ENCODE measurements around the gene TRIM8. TPM values are rescaled to one million over a fixed set of nuclear protein-coding genes. Genes with fewer than 3 reads are reported as not detected.

Gene TRIM8
- total and polyA plus RNA-seq, 9 of the 15 experiments (the other 6 are each of a cell fraction or from before 2014, with no cell fraction given): 1.7 to 26.0 (median 9.1) TPM

DNA sequence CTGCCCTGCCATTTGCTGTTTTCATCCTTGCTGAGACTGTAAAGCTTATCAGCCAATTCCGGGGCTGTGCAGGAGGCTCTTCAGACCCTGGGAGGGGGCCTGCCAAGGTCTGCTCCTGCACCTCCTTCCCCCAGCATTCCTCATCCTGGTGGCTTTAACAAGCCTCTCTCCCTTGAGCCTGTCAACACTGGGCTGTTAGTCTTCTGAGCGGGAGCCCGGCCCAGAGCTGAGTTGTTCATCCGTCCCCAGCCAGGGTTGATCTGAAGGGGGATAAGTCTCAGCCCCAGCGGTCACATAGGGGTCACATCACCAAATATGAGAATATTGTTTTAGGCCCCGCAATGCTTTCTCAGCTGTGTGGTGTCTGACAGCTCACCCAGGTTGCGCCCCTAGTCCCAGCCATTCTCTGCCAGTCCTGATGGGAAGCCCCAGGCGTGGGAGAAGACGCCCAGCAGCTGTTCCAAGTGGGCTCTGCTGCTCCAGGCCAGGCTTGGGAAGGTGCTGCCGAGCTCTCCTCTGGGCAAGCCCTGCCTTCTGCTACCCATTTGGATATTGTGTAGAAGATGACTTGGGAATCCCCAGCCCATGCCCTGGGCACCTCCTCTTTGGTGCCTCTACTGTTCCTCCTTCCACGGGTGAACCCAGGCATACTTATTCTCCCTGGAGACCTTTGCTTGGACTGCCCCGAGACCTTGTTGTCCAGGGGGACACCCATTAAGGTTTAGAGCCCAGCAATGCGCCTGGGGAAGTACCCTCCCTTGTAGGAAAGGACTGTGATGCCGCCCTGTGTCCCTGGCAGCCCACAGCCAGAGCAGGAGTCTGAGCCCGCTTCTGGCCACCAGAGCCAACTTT lies 23.5 kb upstream of the TRIM8 start:
- no TSS peak for BruUV-seq (replicated peaks)
- in situ Hi-C loops (cut with MboI): loop anchor here (25.0 kb wide), 1 partner anchor 784 kb away; the partner anchor contains the start of gene KCNIP2
- no peak for FAIRE-seq

More for the DNA sequence above, 23.5 kb upstream of the TRIM8 start:
- Histone ChIP-seq H3K9me3 (replicated peaks; ENCODE audit: control insufficient read depth, insufficient read depth, low read depth, low read length) (no peaks in the 10 kb centered on the region), H3K9me1 (ENCODE audit: control insufficient read depth, insufficient read depth, low read length) (no peaks in the 10 kb centered on the region), H4K20me1 (replicated peaks; ENCODE audit: control insufficient read depth, insufficient read depth, low read length) (no peaks in the 10 kb centered on the region), H3K4me2 (ENCODE audit: insufficient read depth, low read length) (no peak overlapping the region), H2AFZ (ENCODE audit: low read depth, low read length) (no peak overlapping the region), H3K27me3 (ENCODE audit: control insufficient read depth in 2 of 2, insufficient read depth in 2 of 2, low read length in 2 of 2) (no peaks in the 10 kb centered on the region), H3K79me2 (ENCODE audit: control insufficient read depth, insufficient read depth, low read length) (no peaks in the 10 kb centered on the region), H3K36me3 (ENCODE audit: control insufficient read depth, insufficient read depth, low read length) (peaks cover 4% of the 10 kb centered on the region; the same call in 1 of the 3 replicates), H3K4me3 (no peak overlapping the region), H3K9ac (ENCODE audit: insufficient read depth in 1 of 2, low read depth in 2 of 2, low read length in 2 of 2) (peak overlapping the region in 1 of 2 experiments; percentile 78; a peak in 2 of 4 replicates), H3K4me1 (replicated peaks in 1 of 2; ENCODE audit: control insufficient read depth in 2 of 2, insufficient read depth in 2 of 2, low read length in 2 of 2) (peaks cover 2 to 26% of the 10 kb centered on the region in 2 experiments; a peak in 3 of 5 replicates), H3K27ac (ENCODE audit: extremely low read depth, low read depth, low read length) (no peak overlapping the region)
- TF ChIP-seq CHD2 (IDR thresholded peaks at IDR 0.05; ENCODE audit: low read depth, low read length): no peak
- no peak for TF ChIP-seq SRSF7 (optimal IDR thresholded peaks at IDR 0.05; ENCODE audit: low read depth, low read length)
- TF ChIP-seq, protein P1, sequence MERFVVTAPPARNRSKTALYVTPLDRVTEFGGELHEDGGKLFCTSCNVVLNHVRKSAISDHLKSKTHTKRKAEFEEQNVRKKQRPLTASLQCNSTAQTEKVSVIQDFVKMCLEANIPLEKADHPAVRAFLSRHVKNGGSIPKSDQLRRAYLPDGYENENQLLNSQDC (CRISPR knock-in tag; IDR thresholded peaks at IDR 0.05): no peak
- TF ChIP-seq ZFPM2 (CRISPR knock-in tag; IDR thresholded peaks at IDR 0.05): no peak
- no peak for TF ChIP-seq XRCC3 (IDR thresholded peaks at IDR 0.05)
- TF ChIP-seq, protein P2, sequence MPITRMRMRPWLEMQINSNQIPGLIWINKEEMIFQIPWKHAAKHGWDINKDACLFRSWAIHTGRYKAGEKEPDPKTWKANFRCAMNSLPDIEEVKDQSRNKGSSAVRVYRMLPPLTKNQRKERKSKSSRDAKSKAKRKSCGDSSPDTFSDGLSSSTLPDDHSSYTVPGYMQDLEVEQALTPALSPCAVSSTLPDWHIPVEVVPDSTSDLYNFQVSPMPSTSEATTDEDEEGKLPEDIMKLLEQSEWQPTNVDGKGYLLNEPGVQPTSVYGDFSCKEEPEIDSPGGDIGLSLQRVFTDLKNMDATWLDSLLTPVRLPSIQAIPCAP (CRISPR knock-in tag; IDR thresholded peaks at IDR 0.05; ENCODE audit: borderline replicate concordance): no peak
- TF ChIP-seq, protein P3, sequence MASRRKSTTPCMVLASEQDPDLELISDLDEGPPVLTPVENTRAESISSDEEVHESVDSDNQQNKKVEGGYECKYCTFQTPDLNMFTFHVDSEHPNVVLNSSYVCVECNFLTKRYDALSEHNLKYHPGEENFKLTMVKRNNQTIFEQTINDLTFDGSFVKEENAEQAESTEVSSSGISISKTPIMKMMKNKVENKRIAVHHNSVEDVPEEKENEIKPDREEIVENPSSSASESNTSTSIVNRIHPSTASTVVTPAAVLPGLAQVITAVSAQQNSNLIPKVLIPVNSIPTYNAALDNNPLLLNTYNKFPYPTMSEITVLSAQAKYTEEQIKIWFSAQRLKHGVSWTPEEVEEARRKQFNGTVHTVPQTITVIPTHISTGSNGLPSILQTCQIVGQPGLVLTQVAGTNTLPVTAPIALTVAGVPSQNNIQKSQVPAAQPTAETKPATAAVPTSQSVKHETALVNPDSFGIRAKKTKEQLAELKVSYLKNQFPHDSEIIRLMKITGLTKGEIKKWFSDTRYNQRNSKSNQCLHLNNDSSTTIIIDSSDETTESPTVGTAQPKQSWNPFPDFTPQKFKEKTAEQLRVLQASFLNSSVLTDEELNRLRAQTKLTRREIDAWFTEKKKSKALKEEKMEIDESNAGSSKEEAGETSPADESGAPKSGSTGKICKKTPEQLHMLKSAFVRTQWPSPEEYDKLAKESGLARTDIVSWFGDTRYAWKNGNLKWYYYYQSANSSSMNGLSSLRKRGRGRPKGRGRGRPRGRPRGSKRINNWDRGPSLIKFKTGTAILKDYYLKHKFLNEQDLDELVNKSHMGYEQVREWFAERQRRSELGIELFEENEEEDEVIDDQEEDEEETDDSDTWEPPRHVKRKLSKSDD (conservative IDR thresholded peaks at IDR 0.05; ENCODE audit: low read length): no peak
- TF ChIP-seq TEAD2 (tag; IDR thresholded peaks at IDR 0.05): no peak
- no peak for TF ChIP-seq NFYB (IDR thresholded peaks at IDR 0.05; ENCODE audit: extremely low read depth, insufficient read length)
- no peak for TF ChIP-seq ZBTB7A (IDR thresholded peaks at IDR 0.05; ENCODE audit: borderline replicate concordance, control insufficient read depth, low read depth, low read length)
- TF ChIP-seq, protein P4, sequence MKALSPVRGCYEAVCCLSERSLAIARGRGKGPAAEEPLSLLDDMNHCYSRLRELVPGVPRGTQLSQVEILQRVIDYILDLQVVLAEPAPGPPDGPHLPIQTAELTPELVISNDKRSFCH (CRISPR knock-in tag; IDR thresholded peaks at IDR 0.05): no peak
- TF ChIP-seq, protein P4 (tag; IDR thresholded peaks at IDR 0.05): no peak
- no peak for TF ChIP-seq SPI1 (IDR thresholded peaks at IDR 0.05; ENCODE audit: borderline replicate concordance, low read depth, low read length)
- no peak for TF ChIP-seq ZNF274 (IDR thresholded peaks at IDR 0.05; ENCODE audit: borderline replicate concordance, low read depth, low read length)
- DNase-seq (ENCODE audit: extremely low read depth in 1 of 4, low spot score in 3 of 4): no peak
- CTCF ChIA-PET (ENCODE audit: low intra/inter-chr PET ratio): no interaction called here
- peak; percentile 45; the same call in 2 of the 3 replicates for ATAC-seq
- POLR2A ChIA-PET: interaction anchor here (1.0 to 1.5 kb wide), 2 partner anchors 9 to 24 kb away, joined by 4 read pairs; partner anchors contain the start of gene TRIM8
- WGBS (ENCODE audit: insufficient coverage, low coverage, missing lambda C conversion rate): 61% methylated on average over 13 of the region's 15 CpGs
- intact Hi-C loops (cut with micrococcal nuclease): no loop called here
